ENCODE results near the gene CFAP77.

Gene CFAP77

GRCh38 chr9:132415181-132415580 lies 5.2 kb downstream of the CFAP77 start:
- TF ChIP-seq OSR1 (CRISPR knock-in tag; IDR thresholded peaks at IDR 0.05) (no peak), ZFP30 (CRISPR knock-in tag; IDR thresholded peaks at IDR 0.05) (no peak), TCF4 (CRISPR knock-in tag; IDR thresholded peaks at IDR 0.05; ENCODE audit: borderline replicate concordance) (no peak), ZNF565 (CRISPR knock-in tag; conservative IDR thresholded peaks at IDR 0.05; ENCODE audit: low read depth) (no peak), ZNF8 (CRISPR knock-in tag; IDR thresholded peaks at IDR 0.05) (no peak), PATZ1 (CRISPR knock-in tag; IDR thresholded peaks at IDR 0.05; ENCODE audit: borderline replicate concordance) (no peak), ESRRG (CRISPR knock-in tag; IDR thresholded peaks at IDR 0.05) (no peak), RARB (CRISPR knock-in tag; IDR thresholded peaks at IDR 0.05) (no peak), TOX (CRISPR knock-in tag; IDR thresholded peaks at IDR 0.05; ENCODE audit: borderline replicate concordance) (no peak), SNAI2 (CRISPR knock-in tag; IDR thresholded peaks at IDR 0.05) (no peak), TSHZ2 (CRISPR knock-in tag; IDR thresholded peaks at IDR 0.05) (no peak), ISL1 (CRISPR knock-in tag; IDR thresholded peaks at IDR 0.05) (no peak), ARNTL (CRISPR knock-in tag; IDR thresholded peaks at IDR 0.05; ENCODE audit: borderline replicate concordance, low read depth) (no peak)
- no peak for ATAC-seq

- no peak for ATAC-seq
- no peak for TF ChIP-seq RARB (CRISPR knock-in tag; IDR thresholded peaks at IDR 0.05)
- no peak for TF ChIP-seq TCF4 (CRISPR knock-in tag; IDR thresholded peaks at IDR 0.05; ENCODE audit: borderline replicate concordance)
- no peak for TF ChIP-seq ZNF565 (CRISPR knock-in tag; conservative IDR thresholded peaks at IDR 0.05; ENCODE audit: low read depth)
- no peak for TF ChIP-seq TSHZ2 (CRISPR knock-in tag; IDR thresholded peaks at IDR 0.05)
- TF ChIP-seq BACH2 (CRISPR knock-in tag; IDR thresholded peaks at IDR 0.05; ENCODE audit: borderline replicate concordance): no peak
- no peak for TF ChIP-seq ARNTL (CRISPR knock-in tag; IDR thresholded peaks at IDR 0.05; ENCODE audit: borderline replicate concordance, low read depth)
- TF ChIP-seq TOX (CRISPR knock-in tag; IDR thresholded peaks at IDR 0.05; ENCODE audit: borderline replicate concordance): no peak
- TF ChIP-seq CSDC2 (CRISPR knock-in tag; IDR thresholded peaks at IDR 0.05): no peak
- TF ChIP-seq PATZ1 (CRISPR knock-in tag; IDR thresholded peaks at IDR 0.05; ENCODE audit: borderline replicate concordance): no peak
- TF ChIP-seq ZNF70 (CRISPR knock-in tag; IDR thresholded peaks at IDR 0.05): no peak
- TF ChIP-seq CREB5 (CRISPR knock-in tag; IDR thresholded peaks at IDR 0.05; ENCODE audit: low read depth): no peak
- TF ChIP-seq SNAI2 (CRISPR knock-in tag; IDR thresholded peaks at IDR 0.05): no peak
- TF ChIP-seq ESRRG (CRISPR knock-in tag; IDR thresholded peaks at IDR 0.05): no peak
Measured at GRCh38 chr9:132418726-132419363, 8.8 kb downstream of the CFAP77 start.

- no peak for ATAC-seq
- TF ChIP-seq ZNF8 (CRISPR knock-in tag; IDR thresholded peaks at IDR 0.05) (no peak), CSDC2 (CRISPR knock-in tag; IDR thresholded peaks at IDR 0.05) (no peak), TSHZ2 (CRISPR knock-in tag; IDR thresholded peaks at IDR 0.05) (no peak), BACH2 (CRISPR knock-in tag; IDR thresholded peaks at IDR 0.05; ENCODE audit: borderline replicate concordance) (no peak), TOX (CRISPR knock-in tag; IDR thresholded peaks at IDR 0.05; ENCODE audit: borderline replicate concordance) (no peak), ARNTL (CRISPR knock-in tag; IDR thresholded peaks at IDR 0.05; ENCODE audit: borderline replicate concordance, low read depth) (no peak), ZFP3 (CRISPR knock-in tag; IDR thresholded peaks at IDR 0.05) (no peak), OSR1 (CRISPR knock-in tag; IDR thresholded peaks at IDR 0.05) (no peak), POU6F1 (CRISPR knock-in tag; IDR thresholded peaks at IDR 0.05; ENCODE audit: borderline replicate concordance, low read depth) (no peak), ESRRG (CRISPR knock-in tag; IDR thresholded peaks at IDR 0.05) (no peak)
Measured at GRCh38 chr9:132422574-132422973, 12.6 kb downstream of the CFAP77 start.

Data from SK-N-SH treated with all-trans-retinoic acid at 6 μM for 48 hours (cell line).